ENCODE results near the gene OCLN. TPM values are rescaled to one million over a fixed set of nuclear protein-coding genes. Genes with fewer than 3 reads are reported as not detected.
"Not testable (repeated sequence)": the region's sequence is repeated elsewhere in the genome, so short reads cannot be mapped to it uniquely, and the experiment has no call there.

Gene OCLN
- total RNA-seq, 2 experiments from 2014 or later, result 0.57 to 2.1 TPM

DNA sequence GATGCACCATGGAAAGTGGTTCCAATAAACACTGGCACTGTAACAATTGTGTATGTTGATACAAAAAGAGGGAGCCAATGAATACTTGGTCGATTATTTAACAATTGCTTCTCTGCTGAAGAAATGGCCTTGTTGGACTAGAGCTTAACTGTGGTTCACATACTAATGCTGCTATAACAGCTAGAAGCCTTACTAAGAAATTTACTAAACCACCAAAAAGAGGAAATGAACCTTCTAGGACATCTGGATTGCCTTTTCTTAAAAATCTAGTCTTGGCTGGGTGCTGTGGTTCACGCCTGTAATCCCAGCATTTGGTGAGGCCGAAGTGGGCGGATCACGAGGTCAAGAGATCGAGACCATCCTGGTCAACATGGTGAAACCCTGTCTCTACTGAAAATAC lies 109.4 kb downstream of the OCLN start:
- H3K4me3 Mint-ChIP-seq; H3K4me1 Mint-ChIP-seq; H3K27me3 Mint-ChIP-seq; H3K36me3 Mint-ChIP-seq (ENCODE audit: low read depth); H3K9me3 Mint-ChIP-seq (ENCODE audit: low read depth); H3K27ac Mint-ChIP-seq; CTCF ChIA-PET; DNase-seq; ATAC-seq; POLR2A ChIA-PET; intact Hi-C loops (cut with DNase I, micrococcal nuclease): not testable (repeated sequence)

DNA sequence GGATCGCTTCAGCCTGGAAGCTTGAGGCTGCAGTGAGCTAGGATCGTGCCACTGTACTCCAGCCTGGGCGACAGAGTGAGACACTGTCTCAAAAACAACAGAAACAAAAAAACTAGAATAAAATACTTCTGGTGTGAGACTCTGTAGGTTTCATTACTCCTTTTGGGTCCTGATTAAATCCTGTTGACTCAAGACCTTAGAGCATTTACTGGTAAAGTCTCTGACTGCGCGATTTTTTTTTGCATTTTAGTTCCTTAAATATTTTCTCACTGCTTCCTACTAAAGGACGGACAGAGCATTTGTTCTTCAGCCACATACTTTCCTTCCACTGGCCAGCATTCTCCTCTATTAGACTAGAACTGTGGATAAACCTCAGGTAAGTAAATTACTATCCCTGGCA lies 114.2 kb downstream of the OCLN start:
- not testable (repeated sequence) for H3K4me1 Mint-ChIP-seq

More for the DNA sequence above, 114.2 kb downstream of the OCLN start:
- CTCF ChIA-PET; POLR2A ChIA-PET; H3K27me3 Mint-ChIP-seq; DNase-seq; H3K4me3 Mint-ChIP-seq; ATAC-seq; H3K27ac Mint-ChIP-seq; intact Hi-C loops (cut with DNase I, micrococcal nuclease); H3K9me3 Mint-ChIP-seq (ENCODE audit: low read depth); H3K36me3 Mint-ChIP-seq (ENCODE audit: low read depth): not testable (repeated sequence)

Other genes with a start within 250 kb of the OCLN start
- gene CCDC125, start 160.0 kb upstream of the OCLN start, total RNA-seq, result 10 to 100 TPM; 10.2 to 14.0 TPM
- 10 to 100 TPM; 63.2 to 93.8 TPM for gene AK6, start 123.3 kb upstream of the OCLN start, total RNA-seq
- 10 to 100 TPM; 67.5 to 73.8 TPM for gene TAF9, start 123.3 kb upstream of the OCLN start, total RNA-seq
- 10 to 100 TPM; 27.7 to 31.3 TPM for gene RAD17, start 123.0 kb upstream of the OCLN start, total RNA-seq
- gene MARVELD2, start 77.7 kb upstream of the OCLN start, total RNA-seq, result under 1 TPM; 0.30 to 0.58 TPM
- gene GTF2H2C, start 67.4 kb downstream of the OCLN start, total RNA-seq, result 10 to 100 TPM; 42.2 to 48.5 TPM